GM23248 (cell line): ENCODE results near the gene ZNF384.

Experiments
- EZH2 ChIP-seq: fragments of 200-600 bp; sonication (generic); IDR thresholded peaks from 2 replicates; pipeline ENCODE4 v1.6.1; 2018; ENCODE audit warnings: antibody characterized with exemption, mild to moderate bottlenecking; ENCODE audit not compliant: insufficient read depth, poor library complexity, severe bottlenecking
- EZH2phosphoT487 ChIP-seq: fragments of 200-600 bp; sonication (generic); IDR thresholded peaks from 2 replicates; pipeline ENCODE4 v1.6.1; 2018; ENCODE audit warnings: antibody characterized with exemption, moderate library complexity, mild to moderate bottlenecking, low read depth; ENCODE audit not compliant: insufficient read depth

DNA sequence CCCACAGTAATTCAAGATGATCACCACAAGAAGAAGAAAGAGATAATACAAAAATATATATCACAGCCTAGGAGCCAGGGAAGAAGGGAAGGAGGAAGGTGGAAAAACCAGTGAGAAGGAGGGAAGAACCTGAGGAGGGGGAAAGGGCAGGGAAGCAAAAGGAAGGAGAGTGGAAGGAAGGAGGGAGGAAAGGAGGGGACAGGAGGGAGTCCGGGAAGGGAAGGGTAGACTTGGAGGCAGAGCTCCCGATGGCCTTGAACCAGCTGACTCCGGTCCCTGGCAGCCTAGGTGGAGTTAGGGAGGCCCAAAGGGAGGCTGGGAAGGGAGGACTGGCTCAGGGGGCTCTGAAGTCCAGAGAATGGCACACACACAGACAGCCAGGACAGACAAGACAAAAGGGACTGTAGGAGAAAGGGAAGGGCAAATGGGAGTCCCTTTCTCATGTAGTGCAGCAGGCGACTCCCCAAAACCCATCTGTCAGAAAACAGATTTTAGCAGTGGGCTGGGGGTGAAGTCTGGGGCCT, 4.7 kb upstream of the ZNF384 start:
- TF ChIP-seq EZH2phosphoT487 (no peak), EZH2 (no peak)
